ENCODE measurements around the gene FREM2. TPM values are rescaled to one million over a fixed set of nuclear protein-coding genes. Genes with fewer than 3 reads are reported as not detected.

FREM2 gene
- total and polyA plus RNA-seq, 2 donors from 2014 or later = 3.6 to 16.9 TPM

DNA sequence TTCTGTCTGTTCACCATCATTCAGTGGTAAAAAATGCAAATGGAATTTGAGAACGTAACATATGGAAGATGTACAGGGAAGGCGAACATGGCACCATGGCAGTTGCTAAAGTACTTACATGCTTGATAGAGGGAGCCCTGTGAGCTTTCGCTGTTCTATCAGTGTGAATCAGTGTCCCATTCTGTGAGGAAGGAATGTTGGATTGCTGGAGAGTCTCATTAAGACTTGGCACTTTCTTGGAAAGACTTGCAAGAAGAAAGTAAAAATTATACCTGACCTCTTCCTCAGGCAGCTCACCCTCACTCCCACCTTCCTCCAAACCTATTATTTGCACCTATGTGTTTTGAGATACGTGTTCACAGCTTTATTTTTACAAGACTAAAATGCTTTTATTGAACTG, 43.5 kb downstream of the FREM2 start:
- Histone ChIP-seq H3K9ac (ENCODE audit: low read length in 3 of 3) (no peak overlapping the region), H3K27ac (ENCODE audit: low read depth in 2 of 2, low read length in 2 of 2) (no peak overlapping the region), H3K36me3 (ENCODE audit: control insufficient read depth in 2 of 3, insufficient read depth in 3 of 3, low read length in 3 of 3) (no peaks in the 10 kb centered on the region), H3K4me1 (ENCODE audit: control insufficient read depth in 2 of 3, insufficient read depth in 2 of 3, low read depth in 1 of 3, low read length in 3 of 3) (peaks cover 0 to 3% (median 0%) of the 10 kb centered on the region in 3 donors), H3K27me3 (ENCODE audit: control insufficient read depth, insufficient read depth, low read length) (no peaks in the 10 kb centered on the region), H3K9me3 (ENCODE audit: control insufficient read depth in 2 of 3, insufficient read depth in 1 of 3, low read length in 3 of 3) (no peaks in the 10 kb centered on the region), H3K4me3 (ENCODE audit: low read length in 3 of 3) (no peak overlapping the region)
- intact Hi-C loops (cut with DNase I) = no loop called here
- FAIRE-seq (no peak), DNase-seq (no peak)
- no peak for TF ChIP-seq CTCF (IDR thresholded peaks at IDR 0.05; ENCODE audit: borderline replicate concordance, extremely low read depth, insufficient read depth)

DNA sequence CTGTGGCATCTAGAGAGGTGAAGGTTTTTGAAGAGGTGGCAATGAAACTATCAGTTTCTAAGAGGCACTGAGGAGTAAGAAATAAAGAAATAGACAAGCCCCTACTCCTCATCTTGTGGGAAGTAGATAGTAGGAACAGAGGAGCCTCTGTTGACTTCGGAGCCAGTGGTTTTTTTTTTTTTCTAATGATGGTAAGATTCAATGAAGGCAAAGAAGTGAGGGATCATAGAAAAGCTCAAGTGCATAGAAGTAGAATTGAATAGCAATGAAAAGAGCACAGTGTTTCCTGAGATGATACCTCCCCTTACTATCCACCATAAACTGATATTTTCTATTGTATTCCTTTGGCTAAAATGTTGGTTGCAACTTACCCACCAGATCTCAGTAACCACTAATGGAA, 46.3 kb downstream of the FREM2 start:
- DNase-seq (no peak), FAIRE-seq (no peak)
- Histone ChIP-seq H3K27me3 (ENCODE audit: control insufficient read depth, insufficient read depth, low read length) (no peaks in the 10 kb centered on the region), H3K27ac (ENCODE audit: low read depth in 2 of 2, low read length in 2 of 2) (no peak overlapping the region), H3K9me3 (ENCODE audit: control insufficient read depth in 2 of 3, insufficient read depth in 1 of 3, low read length in 3 of 3) (no peaks in the 10 kb centered on the region), H3K4me3 (ENCODE audit: low read length in 3 of 3) (no peak overlapping the region), H3K9ac (ENCODE audit: low read length in 3 of 3) (no peak overlapping the region), H3K36me3 (ENCODE audit: control insufficient read depth in 2 of 3, insufficient read depth in 3 of 3, low read length in 3 of 3) (no peaks in the 10 kb centered on the region), H3K4me1 (ENCODE audit: control insufficient read depth in 2 of 3, insufficient read depth in 2 of 3, low read depth in 1 of 3, low read length in 3 of 3) (peaks cover 0 to 13% (median 6%) of the 10 kb centered on the region in 3 donors)
- intact Hi-C loops (cut with DNase I) = no loop called here
- TF ChIP-seq CTCF (IDR thresholded peaks at IDR 0.05; ENCODE audit: borderline replicate concordance, extremely low read depth, insufficient read depth) = no peak

- Histone ChIP-seq H3K9me3 (ENCODE audit: control insufficient read depth in 2 of 3, insufficient read depth in 1 of 3, low read length in 3 of 3) (no peaks in the 10 kb centered on the region), H3K27me3 (ENCODE audit: control insufficient read depth, insufficient read depth, low read length) (no peaks in the 10 kb centered on the region), H3K9ac (ENCODE audit: low read length in 3 of 3) (no peak overlapping the region), H3K4me1 (ENCODE audit: control insufficient read depth in 2 of 3, insufficient read depth in 2 of 3, low read depth in 1 of 3, low read length in 3 of 3) (peaks cover 0 to 13% (median 6%) of the 10 kb centered on the region in 3 donors), H3K36me3 (ENCODE audit: control insufficient read depth in 2 of 3, insufficient read depth in 3 of 3, low read length in 3 of 3) (no peaks in the 10 kb centered on the region), H3K4me3 (ENCODE audit: low read length in 3 of 3) (peak overlapping the region in 2 of 3 donors; percentile 20 to 28), H3K27ac (ENCODE audit: low read depth in 2 of 2, low read length in 2 of 2) (peak overlapping the region; percentile 63 to 65)
- no peak for TF ChIP-seq CTCF (IDR thresholded peaks at IDR 0.05; ENCODE audit: borderline replicate concordance, extremely low read depth, insufficient read depth)
- intact Hi-C loops (cut with DNase I) = no loop called here
- DNase-seq = peak in 2 of 5 donors; percentile 34 to 48
- FAIRE-seq = peak; percentile 78
These were observed 49.0 kb downstream of the FREM2 start for GRCh38 chr13:38735665-38736440.
